ENCODE data around the gene NBDY.

NBDY gene

GRCh38 chrX:56787734-56788152, 58.7 kb downstream of the NBDY start:
- no peak for DNase-seq

GRCh38 chrX:56788229-56788628, 59.2 kb downstream of the NBDY start:
- DNase-seq = no peak

GRCh38 chrX:56788717-56789122, 59.7 kb downstream of the NBDY start:
- no peak for DNase-seq

- no peak for DNase-seq
Measured at GRCh38 chrX:56789518-56790070, 60.6 kb downstream of the NBDY start.

- no peak for DNase-seq
Measured at GRCh38 chrX:56790778-56791177, 61.7 kb downstream of the NBDY start.

GRCh38 chrX:56791456-56791855, 62.4 kb downstream of the NBDY start:
- no peak for DNase-seq

- no peak for DNase-seq
Measured at GRCh38 chrX:56792270-56793111, 63.4 kb downstream of the NBDY start.

GRCh38 chrX:56793112-56793430, 64.0 kb downstream of the NBDY start:
- no peak for DNase-seq

GRCh38 chrX:56793521-56794320, 64.7 kb downstream of the NBDY start:
- DNase-seq = no peak

- DNase-seq = no peak
Measured at GRCh38 chrX:56794404-56795230, 65.6 kb downstream of the NBDY start.

- no peak for DNase-seq
Measured at GRCh38 chrX:56795309-56795868, 66.3 kb downstream of the NBDY start.

GRCh38 chrX:56796641-56797395, 67.8 kb downstream of the NBDY start:
- DNase-seq = no peak

- DNase-seq = no peak
Measured at GRCh38 chrX:56797574-56798338, 68.7 kb downstream of the NBDY start.

GRCh38 chrX:56798339-56798711, 69.3 kb downstream of the NBDY start:
- no peak for DNase-seq

- no peak for DNase-seq
Measured at GRCh38 chrX:56798866-56799758, 70.1 kb downstream of the NBDY start.

- DNase-seq = no peak
Measured at GRCh38 chrX:56800307-56800706, 71.3 kb downstream of the NBDY start.

GRCh38 chrX:56800801-56801200, 71.8 kb downstream of the NBDY start:
- peak; percentile 41 for DNase-seq

- DNase-seq = no peak
Measured at GRCh38 chrX:56802428-56802827, 73.4 kb downstream of the NBDY start.

GRCh38 chrX:56802921-56803849, 74.1 kb downstream of the NBDY start:
- DNase-seq = peak; percentile 26
